Testis (tissue), 3 donors: ENCODE measurements around the gene TELO2. TPM values are rescaled to one million over a fixed set of nuclear protein-coding genes. Genes with fewer than 3 reads are reported as not detected.

ENCODE experiments used
- DNase-seq: peaks from one replicate; pipeline ENCODE4 v3.0.0-alpha.2; 2019
- H3K27ac ChIP-seq, 2 donors: fragments of 200-600 bp; sonication (generic); one replicate each; pipeline ENCODE4 v1.5.1; 2019
- H3K27me3 ChIP-seq: fragments of 200-600 bp; sonication (generic); one replicate; pipeline ENCODE4 v1.5.1; 2019
- H3K36me3 ChIP-seq: fragments of 200-600 bp; sonication (generic); one replicate; pipeline ENCODE4 v1.5.1; 2017; ENCODE audit warnings: low read depth; ENCODE audit errors: missing control alignments
- H3K4me1 ChIP-seq: fragments of 200-600 bp; sonication (generic); one replicate; pipeline ENCODE4 v1.5.1; 2019
- H3K4me3 ChIP-seq, 2 donors: fragments of 200-600 bp; sonication (generic); one replicate each; pipeline ENCODE4 v1.5.1; 2017 to 2019
- H3K9me3 ChIP-seq: fragments of 200-600 bp; sonication (generic); one replicate; pipeline ENCODE4 v1.5.1; 2017
- CTCF ChIP-seq, 3 experiments: fragments of 450-650 bp in 2 of 3; fragments of 200-600 bp in 1 of 3; sonication (generic) in 1 of 3; IDR thresholded peaks; one replicate each; pipeline ENCODE4 v1.5.1; 2016 to 2019; ENCODE audit warnings: antibody characterized with exemption in 3 of 3, mild to moderate bottlenecking in 2 of 3, moderate library complexity in 1 of 3
- POLR2A ChIP-seq: fragments of 450-650 bp; IDR thresholded peaks from one replicate; pipeline ENCODE4 v1.6.1; 2017; ENCODE audit warnings: antibody characterized with exemption, mild to moderate bottlenecking, moderate library complexity
- WGBS, 2 donors: methylation state at CpG; one replicate each; pipeline ENCODE4 v1.1.5; 2018; 5-methylcytosine and 5-hydroxymethylcytosine counted together
- intact Hi-C: fragments of 100-400 bp; cut with DNase I; formaldehyde crosslinking; loops from one replicate; pipeline ENCODE4 v1.15.1; 2023; ENCODE audit warnings: low total_unique reads
- polyA plus RNA-seq: library from polyadenylated mRNA; stranded (reverse); fragments of 350-450 nt; fragmentation: Illumina TruSeq; extraction: RNeasy Lipid Tissue Mini Kit (QIAGEN cat#74804); gene quantifications from one replicate; pipeline ENCODE4 v1.2.3, GENCODE V29; 2014; ENCODE audit warnings: low read depth, low replicate concordance; ENCODE audit not compliant: insufficient read depth
- total RNA-seq, 2 donors: library from RNA; depleted of rRNA; stranded (reverse); fragments of >200 nt; gene quantifications; one replicate each; pipeline ENCODE4 v1.2.3, GENCODE V29; 2016

Gene TELO2
- total and polyA plus RNA-seq, 3 donors from 2014 or later = 25.7 to 46.0 (median 45.2) TPM

DNA sequence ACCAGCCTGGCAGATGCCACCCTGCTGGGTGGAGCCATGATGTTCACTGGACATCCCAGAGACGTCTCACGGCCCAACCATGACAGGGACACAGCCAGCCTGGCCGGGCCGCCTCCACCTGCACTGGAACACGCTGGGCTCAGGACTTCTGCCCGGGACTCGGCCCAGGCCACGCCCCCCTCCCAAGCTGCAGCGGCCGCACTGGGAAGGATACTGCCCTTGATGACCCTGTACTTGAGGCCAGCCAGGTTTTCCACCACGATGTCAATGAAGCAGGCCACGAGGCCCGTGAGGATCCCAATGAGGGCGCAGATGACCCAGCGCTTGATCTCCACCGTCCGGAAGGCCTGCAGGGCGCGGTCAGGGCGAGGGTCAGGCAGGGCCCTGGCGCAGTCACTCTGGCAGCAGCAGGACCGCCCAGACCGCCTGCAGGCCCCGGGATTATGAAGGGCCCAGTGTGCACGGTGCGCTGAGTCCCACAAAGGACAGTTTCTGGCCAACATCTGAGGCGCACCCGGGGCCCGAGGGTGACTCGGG, 32.5 kb upstream of the TELO2 start:
- Histone ChIP-seq H3K27ac (no peak overlapping the region), H3K27me3 (no peaks in the 10 kb centered on the region), H3K4me3 (no peak overlapping the region), H3K9me3 (no peaks in the 10 kb centered on the region), H3K4me1 (no peaks in the 10 kb centered on the region), H3K36me3 (no peaks in the 10 kb centered on the region)
- intact Hi-C loops = no loop called here
- 88% methylated on average over 30 of the region's 30 CpGs; no CpG with 5 or more reads in 1 of the 2 donors for WGBS, 2 donors
- DNase-seq = no peak
- no peak for TF ChIP-seq CTCF (IDR thresholded peaks at IDR 0.05)
- TF ChIP-seq POLR2A = no peak

DNA sequence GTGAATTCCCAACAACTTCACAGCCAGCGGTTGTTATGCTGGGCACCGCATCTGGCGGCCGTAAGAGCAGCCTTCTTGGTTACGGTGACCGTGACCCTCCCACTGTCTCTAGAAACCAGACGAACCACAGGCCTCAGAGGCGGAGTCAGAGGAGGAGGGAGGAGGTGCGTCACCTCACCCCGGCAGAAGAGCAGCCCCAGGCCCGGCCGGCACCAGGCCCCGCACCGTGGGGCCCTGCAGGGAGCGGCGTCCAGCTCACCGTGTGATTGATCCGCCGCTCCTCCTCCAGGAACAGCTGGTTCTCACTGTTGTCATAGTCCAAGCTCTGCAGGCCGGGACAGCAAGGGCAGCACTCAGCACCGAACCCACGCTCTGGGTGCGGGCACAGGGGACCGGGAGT, 32.0 kb upstream of the TELO2 start:
- intact Hi-C loops = no loop called here
- Histone ChIP-seq H3K36me3 (no peaks in the 10 kb centered on the region), H3K4me1 (no peaks in the 10 kb centered on the region), H3K27ac (no peak overlapping the region), H3K27me3 (no peaks in the 10 kb centered on the region), H3K9me3 (no peaks in the 10 kb centered on the region), H3K4me3 (no peak overlapping the region)
- 70 to 87% methylated on average over 22 to 23 of the region's 24 CpGs for WGBS, 2 donors
- no peak for DNase-seq
- no peak for TF ChIP-seq CTCF (IDR thresholded peaks at IDR 0.05)

- Histone ChIP-seq H3K4me3 (no peak overlapping the region), H3K27ac (no peak overlapping the region), H3K36me3 (no peaks in the 10 kb centered on the region), H3K9me3 (no peaks in the 10 kb centered on the region), H3K27me3 (no peaks in the 10 kb centered on the region), H3K4me1 (no peaks in the 10 kb centered on the region)
- DNase-seq = no peak
- WGBS, 2 donors = 89 to 90% methylated on average over 15 to 41 of the region's 41 CpGs
- intact Hi-C loops = no loop called here
- TF ChIP-seq CTCF (IDR thresholded peaks at IDR 0.05) = no peak
- no peak for TF ChIP-seq POLR2A
Observed at GRCh38 chr16:1464196-1464893, 28.8 kb upstream of the TELO2 start.

GRCh38 chr16:1464894-1465566, 28.1 kb upstream of the TELO2 start:
- Histone ChIP-seq H3K4me1 (no peaks in the 10 kb centered on the region), H3K27ac (no peak overlapping the region), H3K4me3 (no peak overlapping the region), H3K36me3 (no peaks in the 10 kb centered on the region), H3K9me3 (no peaks in the 10 kb centered on the region), H3K27me3 (no peaks in the 10 kb centered on the region)
- intact Hi-C loops = no loop called here
- no peak for DNase-seq
- WGBS, 2 donors = 88 to 91% methylated on average over 32 to 33 of the region's 33 CpGs
- no peak for TF ChIP-seq POLR2A
- TF ChIP-seq CTCF (IDR thresholded peaks at IDR 0.05) = no peak
